ENCODE results near the gene KCNQ1. TPM values are rescaled to one million over a fixed set of nuclear protein-coding genes. Genes with fewer than 3 reads are reported as not detected.

Gene KCNQ1
- polyA plus RNA-seq, 1 experiment = not detected

GRCh38 chr11:2696455-2696854 lies 251.6 kb downstream of the KCNQ1 start:
- ChIA-PET CTCF (no interaction called here), POLR2A (no interaction called here)

GRCh38 chr11:2697866-2698265 lies 253.1 kb downstream of the KCNQ1 start:
- CTCF ChIA-PET = no interaction called here
- Histone ChIP-seq H3K27ac (ENCODE audit: low read depth, low read length) (no peak overlapping the region), H3K9me3 (ENCODE audit: control insufficient read depth, insufficient read depth, low read length) (peaks cover 12% of the 10 kb centered on the region), H3K27me3 (ENCODE audit: control insufficient read depth, insufficient read depth, low read length) (peaks cover 4% of the 10 kb centered on the region), H3K4me3 (ENCODE audit: low read depth, low read length) (peak overlapping the region; percentile 60)
- DNase-seq (ENCODE audit: low read depth, low spot score) = no peak
- POLR2A ChIA-PET = no interaction called here
- TF ChIP-seq, protein P1, sequence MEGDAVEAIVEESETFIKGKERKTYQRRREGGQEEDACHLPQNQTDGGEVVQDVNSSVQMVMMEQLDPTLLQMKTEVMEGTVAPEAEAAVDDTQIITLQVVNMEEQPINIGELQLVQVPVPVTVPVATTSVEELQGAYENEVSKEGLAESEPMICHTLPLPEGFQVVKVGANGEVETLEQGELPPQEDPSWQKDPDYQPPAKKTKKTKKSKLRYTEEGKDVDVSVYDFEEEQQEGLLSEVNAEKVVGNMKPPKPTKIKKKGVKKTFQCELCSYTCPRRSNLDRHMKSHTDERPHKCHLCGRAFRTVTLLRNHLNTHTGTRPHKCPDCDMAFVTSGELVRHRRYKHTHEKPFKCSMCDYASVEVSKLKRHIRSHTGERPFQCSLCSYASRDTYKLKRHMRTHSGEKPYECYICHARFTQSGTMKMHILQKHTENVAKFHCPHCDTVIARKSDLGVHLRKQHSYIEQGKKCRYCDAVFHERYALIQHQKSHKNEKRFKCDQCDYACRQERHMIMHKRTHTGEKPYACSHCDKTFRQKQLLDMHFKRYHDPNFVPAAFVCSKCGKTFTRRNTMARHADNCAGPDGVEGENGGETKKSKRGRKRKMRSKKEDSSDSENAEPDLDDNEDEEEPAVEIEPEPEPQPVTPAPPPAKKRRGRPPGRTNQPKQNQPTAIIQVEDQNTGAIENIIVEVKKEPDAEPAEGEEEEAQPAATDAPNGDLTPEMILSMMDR (IDR thresholded peaks at IDR 0.05; ENCODE audit: low read depth, low read length) = no peak

More at GRCh38 chr11:2696455-2696854, 251.6 kb downstream of the KCNQ1 start:
- no peak for DNase-seq (ENCODE audit: low read depth, low spot score)
- no peak overlapping the region for H3K4me3 ChIP-seq (ENCODE audit: low read depth, low read length)
- H3K27me3 ChIP-seq (ENCODE audit: control insufficient read depth, insufficient read depth, low read length) = no peaks in the 10 kb centered on the region
- TF ChIP-seq, protein P1 (IDR thresholded peaks at IDR 0.05; ENCODE audit: low read depth, low read length) = no peak
- H3K27ac ChIP-seq (ENCODE audit: low read depth, low read length) = no peak overlapping the region
- peaks cover 12% of the 10 kb centered on the region for H3K9me3 ChIP-seq (ENCODE audit: control insufficient read depth, insufficient read depth, low read length)

- ChIA-PET CTCF (no interaction called here), POLR2A (interaction anchor here (1.6 kb wide), 1 partner anchor 165 kb away, joined by 7 read pairs; no protein-coding TSS in a partner anchor)
- H3K27me3 ChIP-seq (ENCODE audit: control insufficient read depth, insufficient read depth, low read length) = peaks cover 4% of the 10 kb centered on the region
- H3K27ac ChIP-seq (ENCODE audit: low read depth, low read length) = no peak overlapping the region
- peak overlapping the region; percentile 60 for H3K4me3 ChIP-seq (ENCODE audit: low read depth, low read length)
- H3K9me3 ChIP-seq (ENCODE audit: control insufficient read depth, insufficient read depth, low read length) = peaks cover 12% of the 10 kb centered on the region
- DNase-seq (ENCODE audit: low read depth, low spot score) = no peak
- TF ChIP-seq, protein P1 (IDR thresholded peaks at IDR 0.05; ENCODE audit: low read depth, low read length) = no peak
Measured at GRCh38 chr11:2698386-2699184, 253.8 kb downstream of the KCNQ1 start.

- no peak for DNase-seq (ENCODE audit: low read depth, low spot score)
- H3K4me3 ChIP-seq (ENCODE audit: low read depth, low read length) = peak overlapping the region; percentile 60
- TF ChIP-seq, protein P1 (IDR thresholded peaks at IDR 0.05; ENCODE audit: low read depth, low read length) = no peak
- peaks cover 12% of the 10 kb centered on the region for H3K9me3 ChIP-seq (ENCODE audit: control insufficient read depth, insufficient read depth, low read length)
- no peak overlapping the region for H3K27ac ChIP-seq (ENCODE audit: low read depth, low read length)
- peaks cover 4% of the 10 kb centered on the region for H3K27me3 ChIP-seq (ENCODE audit: control insufficient read depth, insufficient read depth, low read length)
- CTCF ChIA-PET = no interaction called here
- POLR2A ChIA-PET = interaction anchor here (0.6 to 1.6 kb wide), 10 partner anchors 9 to 187 kb away, joined by 3 to 10 read pairs (median 5); partner anchors contain the start of gene CDKN1C
Measured at GRCh38 chr11:2699185-2699530, 254.3 kb downstream of the KCNQ1 start.

Data from AG04450 (cell line).